Activated gamma-delta T cell treated with Interleukin-2 at 50 U/mL for 16 hours (primary cell): ENCODE measurements around the gene ANO6.
A peak's percentile ranks its signal among the peaks of the same experiment; 100 is the strongest.
"Not testable (repeated sequence)": the region's sequence is repeated elsewhere in the genome, so short reads cannot be mapped to it uniquely, and the experiment has no call there.

Experiments used
- DNase-seq: peaks from one replicate; pipeline ENCODE4 v3.0.0-alpha.2; 2020

ANO6 gene

DNA sequence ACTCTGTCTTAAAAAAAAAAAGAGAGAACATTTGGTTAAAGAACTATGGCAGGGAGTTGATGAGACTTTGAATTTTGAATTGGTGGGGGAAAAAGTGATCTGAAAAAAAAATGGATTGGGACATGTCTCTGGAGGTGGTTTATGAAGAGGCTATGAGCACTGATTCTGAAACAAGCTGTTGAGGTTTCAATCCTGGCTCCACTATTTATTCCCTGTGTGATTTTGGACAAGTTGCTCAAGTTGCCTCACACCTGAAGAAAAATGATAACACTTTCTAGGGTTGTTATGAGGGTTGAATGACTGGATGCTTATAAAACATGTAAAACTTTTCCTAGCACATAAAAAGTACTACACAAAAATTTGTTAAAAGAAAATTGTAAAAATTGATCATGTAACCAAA, 1.8 kb upstream of the ANO6 start:
- DNase-seq: no peak

DNA sequence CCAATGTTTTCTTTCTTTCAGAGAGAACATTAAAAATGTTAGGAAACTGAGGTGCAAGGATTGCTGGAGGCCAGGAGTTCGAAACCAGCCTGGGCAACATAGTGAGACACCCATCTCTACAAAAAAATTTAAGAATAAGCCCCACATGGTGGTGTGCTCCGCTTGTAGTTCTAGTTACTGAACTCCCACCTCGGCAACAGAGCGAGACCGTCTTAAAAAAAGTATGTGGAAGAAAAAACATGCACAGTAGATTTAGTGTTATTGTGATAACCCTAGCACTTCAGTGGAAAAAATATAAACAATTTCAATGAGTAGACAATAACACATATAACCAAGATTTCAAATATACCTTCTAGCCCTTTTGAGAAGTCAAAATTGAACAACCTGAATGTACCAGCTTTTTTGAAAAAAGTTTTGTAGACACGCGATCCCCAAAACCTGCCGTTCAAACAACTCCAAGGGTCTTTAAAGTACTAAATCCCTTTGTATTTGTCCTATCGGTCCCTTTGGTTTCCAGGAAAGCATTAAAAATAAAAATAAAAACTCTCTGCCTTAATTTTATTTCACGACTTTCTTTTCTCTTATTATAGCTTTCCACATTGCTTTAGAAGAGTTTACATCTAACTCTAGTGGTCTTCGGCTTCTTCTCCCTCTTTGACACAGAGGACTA, 1.0 kb upstream of the ANO6 start:
- no peak for DNase-seq

GRCh38 chr12:45216230-45216982, 511 bp downstream of the ANO6 start:
- DNase-seq: peak; percentile 31

DNA sequence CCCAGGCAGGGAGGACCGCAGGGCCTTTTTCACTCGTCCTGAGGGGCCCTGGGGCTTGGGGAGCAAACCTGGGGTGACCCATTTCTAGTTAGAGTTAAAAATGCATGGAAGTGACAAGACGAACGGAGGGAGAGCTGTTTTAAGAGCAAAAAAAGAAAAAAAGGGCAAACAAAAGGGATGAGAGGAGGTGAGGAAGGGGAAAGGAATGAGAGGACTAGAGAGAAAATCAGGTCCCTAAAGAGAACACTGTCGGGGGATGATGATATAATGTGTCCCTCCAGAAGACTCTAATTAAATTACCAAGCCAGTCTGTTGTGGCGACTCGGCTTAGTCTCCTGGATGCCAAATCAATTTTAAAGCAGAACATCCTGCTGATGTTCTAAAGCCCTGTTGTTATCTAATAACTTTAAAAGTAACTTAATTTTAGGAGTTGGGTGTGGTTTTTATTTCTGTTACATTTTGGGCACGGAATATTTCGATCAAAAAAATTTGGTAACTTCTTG, 1.1 kb downstream of the ANO6 start:
- no peak for DNase-seq

- DNase-seq: no peak
These were observed 2.0 kb downstream of the ANO6 start for GRCh38 chr12:45217846-45218245.

GRCh38 chr12:45219621-45220020, 3.7 kb downstream of the ANO6 start:
- DNase-seq: no peak

DNA sequence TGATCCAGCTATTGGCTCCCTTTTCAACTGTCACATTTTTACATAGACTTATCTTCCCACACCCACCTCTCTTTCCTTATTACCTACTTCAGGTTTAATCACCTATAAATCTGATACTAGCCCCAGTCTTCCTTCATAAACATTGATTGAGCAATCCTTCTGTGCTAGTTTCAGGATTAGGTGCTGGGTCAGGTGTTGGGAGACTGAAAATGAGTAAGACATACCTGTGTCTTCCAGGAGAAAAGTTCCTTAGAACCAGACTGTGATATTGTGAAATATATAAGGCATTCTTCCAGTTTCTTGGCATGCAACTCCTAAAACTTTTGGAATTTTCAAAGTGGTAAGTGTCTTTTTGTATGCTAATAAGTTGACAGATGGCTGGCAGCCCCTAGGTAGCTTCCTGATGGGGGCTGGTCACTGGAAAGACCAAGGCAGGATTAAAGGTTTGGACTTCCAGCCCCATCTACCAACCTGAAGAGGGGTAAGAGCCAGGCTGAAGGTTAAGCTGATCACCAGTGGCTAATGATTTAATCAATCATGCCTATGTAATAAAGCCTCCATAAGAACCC, 4.6 kb downstream of the ANO6 start:
- DNase-seq: no peak

DNA sequence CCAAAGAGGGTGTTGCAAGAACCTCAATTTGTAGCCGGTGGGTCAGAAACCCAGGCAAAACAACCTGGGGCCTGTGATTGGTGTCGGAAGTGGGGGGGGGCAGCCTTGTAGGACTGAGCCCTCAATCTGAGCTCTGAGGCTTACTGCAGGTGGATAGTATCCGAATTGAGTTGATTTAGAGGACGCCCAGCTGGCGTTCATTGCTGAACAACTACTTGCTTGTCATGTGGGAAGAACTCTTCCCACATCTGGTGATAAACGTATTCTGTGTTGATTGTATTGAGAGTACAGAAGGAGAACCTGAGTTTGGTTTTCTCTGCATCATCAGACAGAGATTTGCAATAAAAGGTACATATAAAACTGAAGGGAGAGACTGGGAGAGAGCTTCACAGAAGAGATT, 5.1 kb downstream of the ANO6 start:
- DNase-seq: no peak

GRCh38 chr12:45223868-45224267, 8.0 kb downstream of the ANO6 start:
- no peak for DNase-seq

DNA sequence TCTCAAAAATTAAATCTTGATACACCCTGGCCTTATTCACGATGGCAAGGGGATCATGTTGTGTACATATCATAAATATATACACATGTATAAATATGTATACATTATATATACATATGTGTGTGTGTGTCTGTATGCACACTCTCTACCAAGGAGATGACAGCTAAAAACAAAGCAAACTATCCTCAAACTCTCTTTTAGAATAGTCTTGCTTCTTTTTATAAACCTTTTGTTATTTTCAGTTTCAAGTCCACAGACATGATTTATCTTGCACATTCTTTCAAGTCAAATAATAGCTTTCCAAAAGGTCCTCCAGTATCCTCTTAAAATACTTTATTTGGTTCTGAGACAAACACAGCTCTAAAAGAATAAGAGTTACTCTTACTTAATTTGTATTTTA, 8.4 kb downstream of the ANO6 start:
- no peak for DNase-seq

GRCh38 chr12:45226021-45226420, 10.1 kb downstream of the ANO6 start:
- no peak for DNase-seq

GRCh38 chr12:45227316-45228067, 11.6 kb downstream of the ANO6 start:
- no peak for DNase-seq

DNA sequence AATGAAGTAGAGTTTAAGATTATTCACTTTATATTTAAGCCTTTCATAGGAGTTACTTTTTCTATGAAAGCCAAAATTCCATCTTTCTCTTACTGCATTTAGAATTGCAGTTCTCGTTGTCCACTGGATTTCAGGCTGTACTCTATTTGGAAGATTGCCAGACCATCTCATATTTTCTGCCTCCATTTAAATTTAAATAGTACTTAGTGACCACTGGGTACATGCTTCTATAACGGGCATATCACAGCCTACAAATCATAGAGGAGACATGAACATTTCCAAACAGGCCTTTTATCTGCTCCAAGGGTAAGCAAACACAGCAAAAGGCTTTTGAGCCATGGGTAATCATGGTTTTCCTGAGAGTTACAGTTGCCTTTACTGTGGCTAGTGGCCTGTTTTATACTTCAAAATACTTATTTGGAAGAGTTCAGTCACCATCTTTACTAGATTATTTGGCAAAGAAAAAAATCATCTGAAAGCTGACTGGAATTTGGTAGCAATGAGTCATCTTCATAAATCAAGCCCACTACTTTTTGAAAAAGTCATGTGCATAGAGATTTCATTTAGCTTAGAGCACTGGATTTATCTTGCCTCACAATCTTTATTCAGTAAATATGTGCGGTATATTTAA, 15.7 kb downstream of the ANO6 start:
- no peak for DNase-seq

GRCh38 chr12:45232146-45232755, 16.4 kb downstream of the ANO6 start:
- DNase-seq: no peak

DNA sequence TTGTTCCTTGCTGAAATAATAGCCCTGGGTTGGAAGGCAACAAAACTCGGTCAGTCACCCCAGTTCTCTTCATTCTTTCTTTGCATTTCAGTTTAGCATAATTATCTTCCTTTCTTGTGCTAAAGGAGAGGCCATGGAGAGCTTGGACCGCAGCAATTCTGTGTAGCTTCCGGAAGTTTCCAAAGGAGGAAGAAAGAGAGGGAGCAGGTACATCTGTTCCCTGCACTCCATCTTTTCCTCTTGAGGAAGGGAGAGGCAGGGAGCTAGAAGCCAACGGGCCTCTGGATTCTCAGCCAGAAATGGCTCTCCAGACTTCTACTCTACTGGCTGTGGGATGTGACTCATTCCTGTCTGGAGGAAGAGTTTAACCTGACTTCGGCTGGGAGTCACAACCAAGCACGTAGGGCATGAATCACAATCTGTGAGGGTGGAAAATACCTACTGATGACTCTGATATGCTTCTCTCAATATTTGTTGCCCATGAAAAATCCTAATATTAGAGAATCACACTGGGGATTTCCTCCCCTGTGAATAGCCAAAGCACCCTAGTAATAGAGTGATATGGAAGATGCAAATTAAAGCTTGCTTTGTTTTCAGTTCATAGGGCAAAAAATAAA, 17.0 kb downstream of the ANO6 start:
- no peak for DNase-seq

- DNase-seq: no peak
These were observed 18.4 kb downstream of the ANO6 start for GRCh38 chr12:45234139-45234865.

DNA sequence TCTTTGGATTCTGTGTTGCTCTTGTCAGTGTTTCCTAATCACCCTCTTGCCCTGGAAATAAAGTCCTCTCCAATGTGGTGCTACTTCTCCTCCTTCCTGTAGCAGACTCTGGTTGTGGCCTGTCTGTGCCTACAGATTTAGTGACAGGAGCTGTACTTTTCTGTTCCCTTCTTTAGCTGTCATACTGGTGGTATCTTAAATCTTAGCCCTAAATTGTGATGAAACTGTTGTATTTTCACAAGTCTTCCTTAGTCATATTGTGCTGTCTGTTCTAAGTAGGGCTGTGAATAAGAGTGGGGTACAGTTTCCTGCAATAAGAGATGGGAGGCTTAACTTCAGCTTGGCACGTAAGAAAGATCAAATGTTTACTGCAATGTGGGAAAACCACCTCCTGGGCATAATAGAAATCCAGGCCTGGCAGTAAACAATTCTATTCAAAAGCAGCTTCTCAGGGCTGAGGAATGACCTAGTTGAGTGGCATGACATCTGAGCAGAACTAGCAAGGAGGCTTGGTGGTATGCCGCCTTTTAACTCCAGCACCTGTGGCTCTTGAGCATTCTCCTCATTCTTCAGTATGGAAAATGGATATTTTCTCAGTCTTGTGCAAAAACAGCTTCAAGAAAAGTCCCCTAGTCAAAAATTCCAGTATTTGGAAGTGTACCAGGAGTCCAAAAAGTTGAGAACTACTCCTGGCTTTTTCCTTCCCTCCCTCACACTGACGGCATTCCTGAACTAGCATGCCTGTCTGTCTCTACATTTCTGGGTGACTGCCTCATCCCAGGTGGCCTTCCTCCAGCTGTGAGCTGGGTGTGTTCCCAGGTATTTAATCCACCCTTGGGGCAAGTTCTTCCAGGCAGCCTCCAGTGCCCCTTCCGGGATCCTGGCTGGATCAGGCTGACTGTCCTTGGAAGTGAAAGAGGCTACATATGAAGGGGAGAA, 19.5 kb downstream of the ANO6 start:
- DNase-seq: no peak

DNA sequence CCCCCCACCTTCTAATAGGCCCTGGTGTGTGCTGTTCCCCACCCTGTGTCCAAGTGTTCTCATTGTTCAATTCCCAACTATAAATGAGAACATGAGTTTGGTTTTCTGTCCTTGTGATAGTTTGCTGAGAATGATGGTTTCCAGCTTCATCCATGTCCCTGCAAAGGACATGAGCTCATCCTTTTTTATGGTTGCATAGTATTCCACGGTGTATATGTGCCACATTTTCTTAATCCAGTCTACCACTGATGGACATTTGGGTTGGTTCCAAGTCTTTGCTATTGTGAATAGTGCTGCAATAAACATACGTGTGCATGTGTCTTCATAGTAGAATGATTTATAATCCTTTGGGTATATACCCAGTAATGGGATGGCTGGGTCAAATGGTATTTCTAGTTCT, 20.5 kb downstream of the ANO6 start:
- DNase-seq: not testable (repeated sequence)

GRCh38 chr12:45242180-45242579, 26.3 kb downstream of the ANO6 start:
- DNase-seq: no peak

GRCh38 chr12:45243963-45244362, 28.1 kb downstream of the ANO6 start:
- no peak for DNase-seq
